Heart left ventricle (tissue), 13 donors: ENCODE measurements around the gene KIR3DL3.
"Not testable (repeated sequence)": the region's sequence is repeated elsewhere in the genome, so short reads cannot be mapped to it uniquely, and the experiment has no call there.

Experiments used
- CTCF ChIP-seq, 12 donors: fragments of 200-600 bp; sonication (generic) in 4 of 12; IDR thresholded peaks; one replicate each; pipeline versions ENCODE4 v1.5.0 to v1.8.0; 2018 to 2022; ENCODE audit warnings: antibody characterized with exemption in 12 of 12, mild to moderate bottlenecking in 5 of 12
- POLR2A ChIP-seq, 2 donors: fragments of 450-650 bp; IDR thresholded peaks; one replicate each; pipeline ENCODE4 v1.6.1; 2017; ENCODE audit warnings: antibody characterized with exemption in 2 of 2, mild to moderate bottlenecking in 2 of 2, moderate library complexity in 2 of 2
- donor health status: ischemic (EF 13 %, LVEDD 7.1; RV severe dilation, severe dysfunction).
- donor health status: DM: no; HTN: yes; CAD: no.
- donor health status: DM: no; HTN: no; CAD: no.
- donor health status: ischemic (EF 25% LVEDD 6.9; RV normal size, moderate dysfunction).
- donor health status: ischemic (EF 25% LVEDD 5.7; RV mildly dilated, moderate dysfunction).
- donor health status: ischemic (EF 35%, LVEDD 5.7; RV mildly dilated, moderate dysfunction).
- donor health status: nonischemic (EF 11% LVEDD 7.7; RV severe dilation, severe dysfunction).
- donor health status: DM: yes; HTN: yes; CAD: no.
- donor health status: PGD.
- donor health status: ischemic (EF 29% LVEDD 5.4; RV normal size, mild dysfunction).
- donor health status: nonischemic (EF 23%, LVEDD 6.1; RV moderate dilation, normal function).

- not testable (repeated sequence) for TF ChIP-seq CTCF, POLR2A (IDR thresholded peaks at IDR 0.05)
Measured at GRCh38 chr19:54766464-54766863, 42.2 kb downstream of the KIR3DL3 start.
